SIG-M5 (cell line): ENCODE results near the gene CCDC88B.

Source experiments
- DNase-seq: peaks from one replicate; lab custom pipeline; 2025; lab: John Stamatoyannopoulos, UW

Gene CCDC88B, protein sequence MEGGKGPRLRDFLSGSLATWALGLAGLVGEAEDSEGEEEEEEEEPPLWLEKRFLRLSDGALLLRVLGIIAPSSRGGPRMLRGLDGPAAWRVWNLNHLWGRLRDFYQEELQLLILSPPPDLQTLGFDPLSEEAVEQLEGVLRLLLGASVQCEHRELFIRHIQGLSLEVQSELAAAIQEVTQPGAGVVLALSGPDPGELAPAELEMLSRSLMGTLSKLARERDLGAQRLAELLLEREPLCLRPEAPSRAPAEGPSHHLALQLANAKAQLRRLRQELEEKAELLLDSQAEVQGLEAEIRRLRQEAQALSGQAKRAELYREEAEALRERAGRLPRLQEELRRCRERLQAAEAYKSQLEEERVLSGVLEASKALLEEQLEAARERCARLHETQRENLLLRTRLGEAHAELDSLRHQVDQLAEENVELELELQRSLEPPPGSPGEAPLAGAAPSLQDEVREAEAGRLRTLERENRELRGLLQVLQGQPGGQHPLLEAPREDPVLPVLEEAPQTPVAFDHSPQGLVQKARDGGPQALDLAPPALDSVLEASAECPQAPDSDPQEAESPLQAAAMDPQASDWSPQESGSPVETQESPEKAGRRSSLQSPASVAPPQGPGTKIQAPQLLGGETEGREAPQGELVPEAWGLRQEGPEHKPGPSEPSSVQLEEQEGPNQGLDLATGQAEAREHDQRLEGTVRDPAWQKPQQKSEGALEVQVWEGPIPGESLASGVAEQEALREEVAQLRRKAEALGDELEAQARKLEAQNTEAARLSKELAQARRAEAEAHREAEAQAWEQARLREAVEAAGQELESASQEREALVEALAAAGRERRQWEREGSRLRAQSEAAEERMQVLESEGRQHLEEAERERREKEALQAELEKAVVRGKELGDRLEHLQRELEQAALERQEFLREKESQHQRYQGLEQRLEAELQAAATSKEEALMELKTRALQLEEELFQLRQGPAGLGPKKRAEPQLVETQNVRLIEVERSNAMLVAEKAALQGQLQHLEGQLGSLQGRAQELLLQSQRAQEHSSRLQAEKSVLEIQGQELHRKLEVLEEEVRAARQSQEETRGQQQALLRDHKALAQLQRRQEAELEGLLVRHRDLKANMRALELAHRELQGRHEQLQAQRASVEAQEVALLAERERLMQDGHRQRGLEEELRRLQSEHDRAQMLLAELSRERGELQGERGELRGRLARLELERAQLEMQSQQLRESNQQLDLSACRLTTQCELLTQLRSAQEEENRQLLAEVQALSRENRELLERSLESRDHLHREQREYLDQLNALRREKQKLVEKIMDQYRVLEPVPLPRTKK (N-terminal part only)

DNA sequence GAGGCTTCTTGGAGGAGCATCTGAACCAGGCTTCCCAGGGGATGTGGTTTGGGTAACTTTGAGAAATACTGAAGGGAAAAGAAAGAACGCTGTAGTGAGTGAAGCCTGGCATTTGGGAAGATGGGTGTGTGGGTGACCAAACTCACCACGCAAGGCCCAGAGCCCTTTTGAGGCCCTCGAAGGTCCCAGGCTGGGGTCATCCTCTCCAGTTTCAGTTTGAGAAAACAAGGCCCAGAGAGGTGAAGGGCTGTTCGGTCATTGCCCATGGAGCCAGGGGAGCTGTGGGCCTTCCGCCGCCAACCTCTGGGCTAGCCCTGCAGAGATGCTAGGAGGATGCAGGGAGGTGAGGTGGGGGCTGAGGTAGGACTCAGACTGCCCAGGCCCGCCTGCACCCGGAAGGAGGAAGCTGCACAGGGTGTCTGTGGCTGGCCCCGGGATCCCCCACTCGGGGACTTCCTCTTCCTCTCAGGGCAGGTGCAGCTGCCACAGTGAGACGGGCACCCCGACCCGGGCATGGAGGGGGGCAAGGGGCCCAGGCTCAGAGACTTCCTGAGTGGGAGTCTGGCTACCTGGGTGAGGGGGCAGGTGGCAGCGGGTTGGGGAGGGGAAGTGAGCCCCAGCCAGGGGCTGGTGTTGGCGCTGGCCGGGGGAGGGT, at the start of gene CCDC88B:
Gene CCDC88B, plus strand, starts transcription at position 451 of the 655 bp plus-strand sequence. Its CDS starts 63 bp downstream, at position 514.
- DNase-seq: no peak

DNA sequence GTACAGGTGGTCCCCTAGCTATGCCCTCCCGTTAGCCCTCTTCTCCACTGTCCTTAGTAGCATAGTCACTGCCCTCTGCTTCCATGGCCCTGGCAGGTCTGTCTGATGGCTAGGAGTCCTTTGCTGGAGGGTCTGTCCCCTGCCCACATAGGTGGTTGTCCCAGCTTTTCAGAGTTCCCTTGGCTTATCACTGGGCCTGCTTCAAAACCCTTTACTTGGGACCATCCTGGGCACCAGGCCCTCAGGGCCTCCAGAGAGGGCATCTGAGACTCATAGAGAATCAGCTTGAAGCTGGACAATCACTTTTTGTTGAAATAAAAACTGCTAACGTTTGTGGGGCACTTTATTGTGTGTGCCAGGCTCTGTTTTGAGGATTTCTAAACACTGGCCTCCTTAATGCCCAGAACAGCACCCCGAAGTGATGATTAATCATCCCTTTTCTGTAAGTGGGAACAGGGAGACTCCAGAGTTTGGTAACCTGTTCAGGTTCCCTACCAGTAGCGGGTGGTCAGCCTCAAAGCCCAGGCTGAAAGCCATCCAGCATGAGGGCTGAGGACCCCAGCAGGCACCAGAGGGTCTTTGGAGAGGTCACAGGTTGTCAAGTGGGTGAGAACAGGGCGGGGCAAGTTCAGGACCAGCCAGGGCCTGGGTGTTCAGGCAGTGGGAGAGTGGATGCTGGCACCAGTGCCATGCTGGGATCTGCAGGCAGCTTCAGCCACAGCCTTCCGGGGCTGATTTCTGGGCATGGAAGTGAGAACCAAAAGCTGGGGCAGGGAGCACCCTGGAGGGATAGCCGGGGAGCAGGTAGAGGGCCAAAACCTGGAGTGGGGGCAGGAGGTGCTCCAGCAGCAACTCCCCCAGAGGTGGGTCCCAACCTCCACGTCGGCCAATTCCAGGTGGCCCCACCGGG, 49.4 kb upstream of the CCDC88B start:
- no peak for DNase-seq

DNA sequence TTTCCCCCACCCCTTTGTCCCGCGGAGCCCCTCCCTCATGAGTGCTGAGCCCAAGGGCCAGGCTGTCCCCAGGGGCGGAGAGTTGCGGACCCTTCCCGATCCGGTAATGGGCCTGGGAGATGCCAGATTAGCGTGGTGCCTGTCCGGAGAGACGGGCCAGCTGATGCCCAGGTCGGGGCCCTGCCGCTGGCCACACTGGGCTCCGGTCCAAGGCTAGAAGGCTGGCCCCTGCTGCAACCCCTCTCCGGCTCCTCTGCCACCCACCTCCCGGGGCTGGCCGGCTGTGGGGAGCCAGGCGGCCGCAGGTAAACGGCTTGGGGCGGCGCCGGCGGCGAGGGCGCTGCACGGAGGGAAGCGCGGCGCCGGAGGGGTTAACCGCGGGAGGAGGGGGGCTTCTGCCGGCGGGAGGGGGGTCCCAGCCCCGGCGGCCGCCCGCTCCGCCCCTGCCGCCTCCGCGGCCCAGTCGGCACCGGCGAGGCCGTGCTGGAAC, 48.7 kb upstream of the CCDC88B start, which contains the start of gene KCNK4:
Gene KCNK4, plus strand, starts transcription at position 41 of the 490 bp plus-strand sequence. CDS start 1,717 bp downstream, outside the sequence.
- no peak for DNase-seq

DNA sequence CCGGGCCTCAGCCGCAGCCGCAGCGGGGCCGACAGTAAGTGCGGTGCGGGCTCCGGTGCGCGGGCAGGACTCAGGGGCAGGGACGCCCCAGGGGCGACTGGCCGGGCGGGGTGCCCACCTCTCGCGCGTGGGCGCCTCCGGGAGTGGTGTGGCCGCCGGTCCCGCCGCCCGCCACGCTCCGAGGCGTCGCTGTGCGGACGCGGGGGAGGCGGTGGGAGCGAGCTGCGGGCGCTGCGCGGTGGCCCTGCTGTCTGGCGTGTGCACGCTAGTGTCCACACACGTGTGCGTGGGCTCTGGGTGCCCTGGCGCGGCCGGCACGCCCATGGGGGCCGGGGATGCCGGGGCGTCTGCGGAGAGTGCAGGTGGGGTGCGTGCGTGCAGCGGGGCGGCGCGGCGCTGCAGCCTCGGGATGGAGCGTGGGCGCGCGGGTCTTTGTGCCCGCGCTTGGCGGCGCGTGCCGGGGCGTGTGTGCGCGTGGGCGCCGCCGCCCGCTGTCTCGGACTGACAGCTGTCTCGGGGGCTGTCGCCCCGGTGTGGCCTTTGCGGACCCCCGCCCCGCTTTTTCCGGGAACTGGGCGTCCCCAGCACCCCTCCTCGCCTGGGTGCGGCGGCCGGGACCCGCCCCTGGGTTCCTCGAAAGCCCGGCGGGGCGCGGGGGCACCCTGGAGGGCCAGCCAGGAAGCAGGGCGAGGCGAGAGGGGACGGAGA, 48.1 kb upstream of the CCDC88B start:
- no peak for DNase-seq

DNA sequence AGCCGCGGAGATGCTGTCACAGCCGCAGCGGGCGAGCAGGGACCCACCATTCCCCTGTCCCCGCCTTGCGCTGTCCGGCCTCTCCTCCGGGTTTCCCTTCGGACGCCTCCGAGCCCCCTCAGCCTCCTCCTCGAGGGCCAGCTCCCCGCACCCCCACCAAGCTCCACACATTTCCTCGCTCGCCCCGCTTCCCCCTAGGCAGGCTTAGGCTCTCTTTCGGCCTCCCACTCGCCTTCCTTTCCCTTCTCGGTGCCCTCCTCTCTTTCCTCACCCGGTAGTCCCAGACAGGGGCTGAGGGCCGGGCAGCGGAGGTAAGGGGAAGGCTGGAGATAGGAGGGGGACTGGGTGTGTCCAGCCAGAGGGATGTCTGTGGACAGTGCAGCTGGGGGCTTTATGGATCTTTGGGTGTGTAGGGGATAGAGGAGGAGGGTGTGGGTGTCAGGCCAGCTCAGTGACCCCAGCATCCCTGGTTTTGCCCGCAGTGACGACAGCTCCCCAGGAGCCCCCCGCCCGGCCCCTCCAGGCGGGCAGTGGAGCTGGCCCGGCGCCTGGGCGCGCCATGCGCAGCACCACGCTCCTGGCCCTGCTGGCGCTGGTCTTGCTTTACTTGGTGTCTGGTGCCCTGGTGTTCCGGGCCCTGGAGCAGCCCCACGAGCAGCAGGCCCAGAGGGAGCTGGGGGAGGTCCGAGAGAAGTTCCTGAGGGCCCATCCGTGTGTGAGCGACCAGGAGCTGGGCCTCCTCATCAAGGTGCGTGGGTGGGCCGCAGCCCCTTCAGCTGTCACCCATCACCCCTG, 47.3 kb upstream of the CCDC88B start:
- DNase-seq: no peak

DNA sequence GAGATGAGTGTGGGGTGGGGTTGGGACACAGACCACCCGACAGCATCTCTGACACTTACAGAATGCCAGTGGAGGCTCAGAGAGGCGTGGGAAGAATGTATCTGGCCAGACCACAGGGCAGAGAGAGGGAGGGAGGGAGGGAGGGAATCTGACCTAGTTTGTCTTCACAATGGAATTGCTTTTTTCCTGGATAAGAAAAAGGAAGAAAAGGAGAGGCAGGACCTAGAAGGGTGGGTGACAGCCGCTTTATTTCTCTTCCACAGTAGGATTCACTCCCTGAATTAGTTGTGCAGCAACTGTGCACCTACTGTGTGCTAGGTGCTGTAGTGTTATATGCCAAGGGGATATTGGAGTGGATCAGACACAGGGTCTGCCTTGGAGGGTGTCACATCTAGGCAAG, 45.2 kb upstream of the CCDC88B start:
- no peak for DNase-seq

DNA sequence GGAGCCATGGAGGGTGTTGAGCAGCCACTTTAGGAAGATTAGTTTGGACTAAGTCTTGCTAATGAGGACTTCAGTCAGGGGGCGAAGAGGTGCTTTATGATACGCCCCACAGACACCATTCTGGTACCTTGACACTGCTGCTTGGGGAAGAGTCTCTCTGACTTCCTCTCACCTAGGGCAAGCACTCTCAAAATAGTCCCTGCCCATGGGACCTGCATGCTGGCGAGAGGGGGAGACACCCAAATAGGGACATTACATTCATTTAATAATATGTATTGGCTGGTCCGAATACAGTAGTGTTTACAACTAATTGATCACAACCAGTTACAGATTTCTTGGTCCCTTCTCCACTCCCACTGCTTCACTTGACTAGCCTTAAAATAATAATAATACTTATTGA, 44.2 kb upstream of the CCDC88B start:
- no peak for DNase-seq

DNA sequence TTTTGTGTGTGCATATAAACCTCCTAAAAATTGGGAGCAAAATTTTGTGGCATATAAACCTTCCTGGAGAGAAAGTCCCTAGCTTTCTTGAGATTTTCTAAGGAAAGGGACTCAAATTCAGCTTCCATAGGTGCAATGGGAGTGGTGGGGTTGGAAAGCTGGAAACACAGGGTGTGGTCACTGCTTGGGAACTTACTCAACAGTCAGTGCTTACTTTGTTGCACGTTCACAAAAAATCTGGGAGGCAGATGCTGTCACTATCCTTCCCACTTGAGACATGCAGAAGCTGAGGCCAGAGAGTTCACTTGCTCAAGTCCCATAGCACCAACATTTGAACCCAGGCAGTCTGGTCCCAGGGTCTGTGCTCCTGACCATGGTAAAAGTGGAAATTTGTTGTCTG, 43.8 kb upstream of the CCDC88B start:
- DNase-seq: no peak

DNA sequence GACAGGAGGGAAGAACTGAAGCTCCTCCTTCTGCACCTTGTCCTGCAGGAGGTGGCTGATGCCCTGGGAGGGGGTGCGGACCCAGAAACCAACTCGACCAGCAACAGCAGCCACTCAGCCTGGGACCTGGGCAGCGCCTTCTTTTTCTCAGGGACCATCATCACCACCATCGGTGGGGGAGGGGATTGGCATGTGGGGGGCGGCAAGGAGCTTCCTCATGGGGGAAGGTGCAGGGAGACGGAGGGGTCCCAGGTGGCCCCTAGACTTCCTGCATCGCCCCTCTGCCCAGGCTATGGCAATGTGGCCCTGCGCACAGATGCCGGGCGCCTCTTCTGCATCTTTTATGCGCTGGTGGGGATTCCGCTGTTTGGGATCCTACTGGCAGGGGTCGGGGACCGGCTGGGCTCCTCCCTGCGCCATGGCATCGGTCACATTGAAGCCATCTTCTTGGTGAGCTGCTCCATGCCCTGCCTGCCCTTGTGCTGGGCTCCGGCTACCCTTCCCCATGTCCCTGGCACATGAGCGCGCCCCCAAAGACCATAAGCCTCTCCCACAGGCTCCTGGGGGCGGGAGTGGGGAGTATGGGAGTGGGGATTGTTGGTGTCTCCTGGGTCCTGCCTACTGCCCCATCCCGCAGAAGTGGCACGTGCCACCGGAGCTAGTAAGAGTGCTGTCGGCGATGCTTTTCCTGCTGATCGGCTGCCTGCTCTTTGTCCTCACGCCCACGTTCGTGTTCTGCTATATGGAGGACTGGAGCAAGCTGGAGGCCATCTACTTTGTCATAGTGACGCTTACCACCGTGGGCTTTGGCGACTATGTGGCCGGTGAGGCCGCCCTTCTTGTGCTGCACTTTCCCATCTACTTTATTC, 42.9 kb upstream of the CCDC88B start:
- DNase-seq: no peak

DNA sequence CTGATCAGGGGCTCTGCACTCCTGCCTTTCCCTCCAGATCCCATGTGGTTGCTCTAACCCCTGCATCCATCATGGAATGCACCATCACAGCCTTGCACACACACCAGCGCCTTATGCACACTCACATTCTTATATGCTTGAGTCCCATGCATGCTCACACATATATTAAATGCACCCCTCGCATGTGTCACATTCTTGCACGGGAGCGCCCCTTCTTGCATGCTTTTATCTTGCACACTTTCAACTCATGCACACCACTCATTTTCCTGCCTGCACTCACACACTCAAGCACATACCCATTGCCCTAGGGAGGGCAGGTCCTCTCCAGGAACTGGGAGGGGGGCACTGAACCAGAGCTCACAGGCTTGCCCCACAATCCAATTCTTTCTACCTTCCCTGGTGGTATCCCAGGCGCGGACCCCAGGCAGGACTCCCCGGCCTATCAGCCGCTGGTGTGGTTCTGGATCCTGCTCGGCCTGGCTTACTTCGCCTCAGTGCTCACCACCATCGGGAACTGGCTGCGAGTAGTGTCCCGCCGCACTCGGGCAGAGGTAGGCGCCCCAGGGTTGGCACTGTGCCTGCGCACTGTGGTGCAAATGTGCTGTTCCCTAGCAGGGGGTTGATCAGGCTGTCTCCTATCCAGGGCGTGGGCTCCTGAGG, 42.2 kb upstream of the CCDC88B start:
- DNase-seq: no peak

DNA sequence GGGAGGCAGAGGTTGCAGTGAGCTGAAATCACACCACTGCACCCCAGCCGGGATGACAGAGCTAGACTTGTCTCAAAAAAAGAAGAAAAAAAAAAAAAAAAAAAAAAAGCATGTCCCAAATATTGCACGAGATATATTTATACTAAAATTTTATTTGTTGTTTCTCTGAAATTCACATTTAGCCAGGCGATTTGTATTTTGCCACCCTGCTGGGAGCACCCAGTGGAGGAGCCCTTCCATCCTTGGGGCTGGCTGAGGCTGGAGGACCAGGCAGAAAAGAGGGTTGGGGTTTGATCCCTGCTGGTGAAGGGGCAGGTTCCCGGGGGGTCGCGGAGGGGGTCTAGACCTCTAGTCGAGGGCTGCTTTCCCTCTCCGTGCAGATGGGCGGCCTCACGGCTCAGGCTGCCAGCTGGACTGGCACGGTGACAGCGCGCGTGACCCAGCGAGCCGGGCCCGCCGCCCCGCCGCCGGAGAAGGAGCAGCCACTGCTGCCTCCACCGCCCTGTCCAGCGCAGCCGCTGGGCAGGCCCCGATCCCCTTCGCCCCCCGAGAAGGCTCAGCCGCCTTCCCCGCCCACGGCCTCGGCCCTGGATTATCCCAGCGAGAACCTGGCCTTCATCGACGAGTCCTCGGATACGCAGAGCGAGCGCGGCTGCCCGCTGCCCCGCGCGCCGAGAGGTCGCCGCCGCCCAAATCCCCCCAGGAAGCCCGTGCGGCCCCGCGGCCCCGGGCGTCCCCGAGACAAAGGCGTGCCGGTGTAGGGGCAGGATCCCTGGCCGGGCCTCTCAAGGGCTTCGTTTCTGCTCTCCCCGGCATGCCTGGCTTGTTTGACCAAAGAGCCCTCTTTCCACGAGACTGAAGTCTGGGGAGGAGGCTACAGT, 40.8 kb upstream of the CCDC88B start:
- no peak for DNase-seq

DNA sequence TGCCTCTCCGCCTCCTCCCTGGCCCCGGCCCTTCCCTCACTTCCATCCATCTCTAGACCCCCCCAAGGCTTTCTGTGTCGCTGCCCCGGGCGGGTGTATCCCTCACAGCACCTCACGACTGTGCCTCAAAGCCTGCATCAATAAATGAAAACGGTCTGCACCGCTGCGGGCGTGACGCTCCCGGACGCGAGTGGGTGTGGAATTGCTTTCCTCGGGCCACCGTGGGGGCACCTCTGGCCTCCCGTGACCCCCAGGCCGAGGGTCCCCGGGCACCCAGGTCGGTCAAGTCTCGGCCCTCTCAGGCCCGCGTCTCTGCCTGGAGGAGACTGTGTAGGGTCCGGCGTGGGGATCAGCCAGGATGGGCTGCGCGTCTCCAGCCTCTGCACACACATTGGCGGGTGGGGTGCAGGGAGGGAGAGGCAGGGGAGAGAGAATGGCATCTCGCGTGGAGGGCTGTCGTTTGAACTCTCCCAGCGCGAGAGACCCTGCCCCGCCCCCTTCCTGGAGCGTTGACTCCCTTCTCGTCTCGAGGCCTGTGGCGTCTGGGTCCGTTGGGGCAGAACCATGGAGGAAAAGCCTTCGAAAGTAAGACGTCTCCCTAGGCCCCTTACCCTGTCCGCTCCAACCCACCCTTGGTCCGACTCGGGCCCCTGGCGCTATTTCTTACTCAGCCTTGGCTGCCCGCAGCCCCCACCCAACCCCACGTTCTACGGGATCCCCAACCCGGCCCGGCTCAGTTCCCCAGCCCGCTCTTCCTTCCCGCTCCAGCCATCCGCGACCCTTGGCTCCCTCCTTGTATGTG, 40.0 kb upstream of the CCDC88B start, which contains the start of gene CATSPERZ:
Gene CATSPERZ, plus strand, starts transcription at position 512 of the 802 bp plus-strand sequence. Its CDS starts 53 bp downstream, at position 565.
- no peak for DNase-seq

DNA sequence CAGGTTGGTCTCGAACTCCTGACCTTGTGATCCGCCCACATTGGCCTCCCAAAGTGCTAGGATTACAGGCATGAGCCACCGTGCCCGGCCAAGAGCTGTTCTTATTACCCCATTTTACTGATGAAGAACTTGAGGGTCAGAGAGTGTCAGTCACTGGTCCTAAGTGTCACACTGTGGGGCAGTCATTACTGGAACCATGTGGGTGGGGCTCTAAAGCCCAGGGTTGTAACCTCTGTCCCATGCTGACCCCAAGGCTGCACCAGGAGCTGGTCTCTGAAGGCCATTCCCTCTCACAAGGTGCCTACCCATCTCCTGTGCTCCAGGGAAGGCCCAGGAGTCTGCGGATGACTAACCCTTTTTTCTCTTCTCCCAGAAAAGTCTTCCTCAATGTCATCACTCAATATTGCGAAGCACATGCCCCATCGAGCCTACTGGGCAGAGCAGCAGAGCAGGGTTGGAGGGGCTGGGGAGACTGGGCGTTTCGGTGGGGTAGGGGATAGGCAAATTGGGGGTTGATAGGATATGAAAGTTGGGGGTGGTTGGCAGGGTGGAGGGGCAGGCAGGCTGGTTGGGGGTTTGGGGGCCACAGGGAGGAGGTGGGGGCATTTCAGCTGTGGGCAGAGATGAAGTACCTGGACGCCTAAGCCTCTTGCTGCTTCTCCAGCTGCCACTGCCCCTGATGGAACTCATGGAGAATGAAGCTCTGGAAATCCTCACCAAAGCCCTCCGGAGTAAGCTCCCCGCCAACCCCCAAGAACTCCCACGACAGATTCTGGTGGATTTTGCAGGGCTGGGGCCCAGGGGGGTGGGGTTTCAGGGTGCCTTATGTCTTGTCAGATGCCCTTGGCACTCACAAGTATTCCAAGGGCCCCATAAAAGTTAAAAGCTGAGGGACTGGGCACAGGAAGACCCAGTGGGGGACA, 36.6 kb upstream of the CCDC88B start:
- no peak for DNase-seq

DNA sequence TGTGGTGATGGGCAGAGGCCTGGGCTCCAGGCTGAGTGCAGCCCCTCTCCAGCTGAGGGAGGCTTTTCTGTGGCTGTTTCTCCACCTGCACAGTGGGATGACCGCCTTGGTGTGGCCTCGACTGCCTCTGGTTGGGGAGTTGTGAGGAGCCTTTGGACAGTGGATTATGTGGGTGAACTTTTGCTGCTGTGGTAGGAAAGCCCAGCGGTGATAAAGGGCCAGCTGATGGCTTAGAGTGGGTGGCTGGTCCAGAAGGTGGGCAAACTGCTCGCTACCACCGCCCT, 36.0 kb upstream of the CCDC88B start:
- no peak for DNase-seq
